Stimulated activated CD4-positive, alpha-beta T cell treated with anti-CD3 and anti-CD28 coated beads, Interleukin-2, amount 100 ng/mL, for 48 hours (primary cell): Measurements from ENCODE around the gene LRRTM1.

Experiments
- DNase-seq, 2 donors: peaks; one replicate each; pipeline ENCODE4 v3.0.0-alpha.2; 2020

Gene LRRTM1

DNA sequence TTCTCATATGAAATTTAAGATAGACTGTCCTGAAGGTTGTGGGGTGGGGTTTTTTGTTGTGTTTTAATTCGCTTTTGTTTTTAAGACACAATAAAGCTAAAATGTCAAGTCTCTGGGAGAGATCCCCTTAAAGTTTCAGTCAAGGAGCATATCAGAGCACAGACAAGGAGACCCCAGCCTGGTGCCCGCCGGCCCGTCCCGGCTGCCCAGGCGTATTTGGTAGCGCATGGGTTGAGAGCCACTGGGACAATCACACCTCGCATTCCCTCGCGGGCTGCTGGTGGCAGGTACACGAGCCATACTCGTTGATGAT is 2.6 kb downstream of the LRRTM1 start:
- no peak for DNase-seq

DNA sequence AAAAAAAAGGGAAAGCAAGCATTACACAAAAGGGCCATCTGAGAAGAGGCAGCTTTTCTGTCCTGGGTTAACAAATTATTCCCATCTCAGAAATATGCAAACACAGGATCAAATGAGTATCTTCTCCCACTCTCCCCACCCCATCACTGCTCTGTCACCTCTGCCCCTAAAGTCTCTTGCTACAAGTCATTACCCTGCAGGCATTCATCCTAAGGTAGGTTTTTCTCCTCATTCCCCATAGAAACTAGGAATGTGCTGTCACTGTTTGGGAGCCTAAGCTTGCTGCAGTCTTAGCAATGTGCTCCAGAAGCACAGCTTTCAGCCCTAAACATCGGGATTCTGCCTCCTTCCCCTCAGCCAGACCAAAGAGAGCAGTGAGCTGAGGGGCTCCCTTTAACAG is 3.6 kb downstream of the LRRTM1 start:
- DNase-seq, result no peak

DNA sequence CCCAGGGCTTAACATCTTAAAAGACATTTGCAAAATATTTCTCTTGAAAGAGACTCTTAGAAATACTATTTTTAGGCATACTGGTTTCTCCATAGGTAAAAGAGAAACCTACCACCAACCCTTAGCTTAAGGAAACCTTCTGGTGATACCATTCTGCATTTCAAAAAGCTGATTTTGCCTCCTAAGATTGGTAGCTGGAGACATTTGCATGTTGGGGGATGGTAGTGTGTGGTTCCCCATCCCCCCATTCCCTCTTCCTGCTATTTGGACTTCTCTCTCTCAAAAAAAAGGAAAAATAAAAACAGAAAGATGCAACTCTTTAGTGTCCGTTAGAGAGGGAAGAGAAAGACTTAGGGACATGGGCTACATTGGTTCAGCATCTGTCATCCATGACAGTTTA is 4.2 kb downstream of the LRRTM1 start:
- DNase-seq, result no peak

DNA sequence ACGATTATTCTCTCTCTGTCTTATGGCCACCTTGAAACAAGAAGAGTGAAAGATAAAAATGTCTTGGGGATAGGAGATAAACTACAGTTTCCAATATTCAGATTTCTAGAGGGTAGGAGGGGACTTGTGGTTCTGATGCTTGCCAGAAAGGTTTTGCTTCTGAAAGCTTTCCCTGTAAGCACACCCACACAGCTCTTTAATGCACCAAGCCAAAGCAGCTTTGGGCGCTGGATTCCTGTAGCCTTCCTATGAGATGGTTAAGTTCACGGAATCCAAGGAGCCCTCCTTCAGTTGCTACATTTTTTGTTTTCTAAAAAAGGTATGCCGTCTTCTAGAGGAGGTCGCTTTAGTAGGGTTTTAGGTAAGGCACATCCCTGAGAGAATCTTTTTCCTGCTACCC is 4.9 kb downstream of the LRRTM1 start:
- no peak for DNase-seq

DNA sequence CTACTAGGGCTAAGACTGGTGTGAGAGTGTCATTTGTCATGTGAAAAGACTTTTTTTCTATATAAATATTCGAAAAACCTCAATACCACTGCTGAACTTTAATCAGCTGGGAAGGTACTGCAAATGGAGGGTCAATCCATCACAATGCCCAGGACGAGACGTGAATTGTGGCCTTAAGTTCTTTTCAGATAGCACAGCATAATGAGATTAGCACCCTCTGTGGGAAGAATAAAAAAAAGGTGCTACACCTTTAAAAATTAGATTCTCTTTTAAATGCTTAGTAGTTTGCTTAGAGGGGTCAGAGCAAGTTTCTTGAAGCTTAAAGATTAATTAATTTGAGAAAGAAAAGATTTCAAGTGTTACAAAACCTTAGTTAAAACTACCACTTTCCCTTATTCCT is 5.6 kb downstream of the LRRTM1 start:
- no peak for DNase-seq

DNA sequence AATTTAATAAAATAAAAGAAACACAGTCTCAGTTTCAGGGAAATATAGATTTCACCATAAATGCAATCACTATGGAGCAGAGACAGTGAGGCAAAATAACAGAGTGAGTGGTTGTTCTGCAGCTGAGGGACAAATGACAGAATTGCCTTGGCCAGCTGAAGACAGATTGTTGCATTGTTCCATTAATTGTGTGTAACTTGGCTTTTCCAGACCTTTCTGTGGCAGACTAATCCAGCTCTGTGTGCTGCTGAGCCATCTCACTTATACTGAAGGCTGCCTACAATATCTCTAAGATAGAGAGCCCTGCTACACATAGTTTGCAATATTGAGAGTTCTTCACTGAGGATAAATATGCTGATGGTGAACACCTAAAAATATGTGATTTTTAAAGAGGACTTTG is 11.5 kb downstream of the LRRTM1 start:
- DNase-seq, result no peak

DNA sequence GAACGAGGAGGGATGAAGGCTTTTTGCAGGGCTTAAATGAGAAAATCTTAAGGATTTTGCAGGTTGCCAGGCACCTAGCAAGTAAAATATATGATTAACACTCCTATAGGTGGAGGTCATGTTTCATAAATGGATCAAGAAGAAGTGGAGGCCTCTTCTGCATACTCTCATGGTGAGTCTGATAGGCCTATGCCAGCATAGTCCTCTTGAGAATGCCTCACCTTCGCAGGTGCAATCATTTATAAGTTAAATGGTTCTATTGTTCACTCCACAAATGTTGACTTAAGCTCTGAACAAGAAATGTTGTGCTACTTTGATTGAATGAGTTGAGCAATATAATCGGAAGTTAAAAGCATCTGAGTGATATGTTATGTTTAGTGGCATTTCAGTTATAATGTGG is 12.1 kb downstream of the LRRTM1 start:
- DNase-seq, result no peak

DNA sequence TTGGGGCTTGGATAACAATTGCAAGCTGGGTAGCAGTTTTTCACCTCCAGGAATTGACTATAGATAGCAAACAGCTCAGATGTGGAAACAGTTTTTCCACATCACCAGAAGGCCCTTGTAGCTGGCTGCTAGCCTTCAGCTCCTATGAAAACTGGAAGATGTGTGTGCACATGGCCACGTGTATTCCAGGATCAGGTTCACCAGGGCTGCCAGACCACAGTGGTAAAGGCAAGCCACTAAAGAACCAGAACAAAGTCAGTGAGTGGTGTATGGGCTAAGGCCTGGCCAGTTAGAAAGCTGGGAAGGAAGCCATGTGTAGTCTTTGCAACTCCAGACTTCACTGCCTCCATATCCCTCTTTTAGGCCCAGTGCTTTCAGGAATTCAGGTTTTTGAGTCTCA is 12.9 kb downstream of the LRRTM1 start:
- DNase-seq, result no peak

DNA sequence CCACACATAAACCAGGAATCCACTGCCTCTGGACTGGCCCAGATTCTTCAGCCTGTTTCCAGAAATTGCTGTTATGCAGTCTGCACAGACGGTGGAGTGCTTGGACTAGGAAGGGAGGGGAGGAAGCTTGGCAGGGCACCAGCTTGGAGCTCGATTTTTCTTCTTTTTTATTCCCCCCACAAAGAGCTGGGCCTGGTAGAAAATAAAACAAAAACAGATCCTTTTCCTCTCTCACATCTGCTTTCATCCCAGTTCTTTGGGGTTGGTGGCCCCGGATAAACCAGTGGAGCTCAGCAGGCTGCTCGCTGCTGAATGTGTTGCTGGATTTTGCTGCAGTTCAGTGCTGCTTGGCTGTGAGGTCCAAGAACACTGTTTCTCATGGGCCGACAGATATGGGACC is 16.0 kb downstream of the LRRTM1 start:
- DNase-seq, result no peak

DNA sequence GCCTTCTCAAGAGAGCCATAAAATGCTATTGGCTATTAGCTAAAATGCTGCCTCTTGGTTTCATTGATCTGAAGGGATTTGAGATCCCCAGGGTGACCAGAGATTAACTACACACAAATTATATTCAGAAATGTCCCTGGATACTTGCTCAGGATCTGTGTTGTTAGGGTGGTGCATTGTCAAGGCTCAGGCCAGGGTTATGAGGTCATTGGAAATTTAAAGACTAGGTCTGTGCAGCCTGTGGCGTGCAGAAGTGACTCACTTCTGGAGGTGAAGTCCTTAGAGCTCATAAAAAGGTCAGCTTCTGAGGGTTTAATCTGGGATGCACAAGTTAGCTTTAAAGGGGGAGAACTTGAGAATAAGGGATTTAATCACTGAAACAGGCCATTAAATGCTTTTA is 23.5 kb downstream of the LRRTM1 start:
- no peak for DNase-seq

DNA sequence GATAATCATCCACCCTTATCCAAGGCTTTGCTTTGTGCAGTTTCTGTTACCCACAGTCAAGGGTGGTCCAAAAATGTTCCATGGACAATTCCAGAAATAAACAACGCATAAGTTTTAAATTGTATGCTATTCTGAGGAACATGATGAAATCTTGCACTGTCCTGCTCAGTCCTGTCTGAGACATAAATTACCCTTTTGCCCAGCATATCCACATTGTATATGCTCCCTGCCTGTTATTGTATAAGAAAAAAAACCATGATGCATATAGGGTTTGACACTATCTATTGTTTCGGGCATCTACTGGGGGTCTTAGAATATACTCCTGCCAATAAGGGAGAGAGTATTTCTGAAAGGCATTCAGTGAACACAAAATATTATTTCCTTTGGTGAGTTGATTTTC is 24.0 kb downstream of the LRRTM1 start:
- no peak for DNase-seq

DNA sequence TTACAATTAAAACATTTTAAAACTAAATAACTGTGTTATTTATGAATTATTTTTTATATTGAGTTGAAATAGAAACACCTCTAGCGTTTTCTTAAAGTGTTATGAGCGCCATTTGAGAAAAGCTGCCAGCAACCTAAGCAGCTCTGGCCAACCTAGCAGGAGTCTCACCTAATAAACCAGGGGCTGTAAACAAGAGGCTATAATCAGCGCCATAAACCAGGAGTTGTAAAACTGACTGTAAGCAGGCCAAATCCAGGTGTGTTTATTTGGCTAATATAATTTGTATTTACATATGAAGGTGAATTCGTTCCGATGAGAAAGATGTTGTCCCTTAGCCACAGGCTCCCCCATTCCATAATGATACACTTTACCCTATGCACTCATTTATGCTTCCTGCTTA is 34.7 kb downstream of the LRRTM1 start:
- no peak for DNase-seq

DNA sequence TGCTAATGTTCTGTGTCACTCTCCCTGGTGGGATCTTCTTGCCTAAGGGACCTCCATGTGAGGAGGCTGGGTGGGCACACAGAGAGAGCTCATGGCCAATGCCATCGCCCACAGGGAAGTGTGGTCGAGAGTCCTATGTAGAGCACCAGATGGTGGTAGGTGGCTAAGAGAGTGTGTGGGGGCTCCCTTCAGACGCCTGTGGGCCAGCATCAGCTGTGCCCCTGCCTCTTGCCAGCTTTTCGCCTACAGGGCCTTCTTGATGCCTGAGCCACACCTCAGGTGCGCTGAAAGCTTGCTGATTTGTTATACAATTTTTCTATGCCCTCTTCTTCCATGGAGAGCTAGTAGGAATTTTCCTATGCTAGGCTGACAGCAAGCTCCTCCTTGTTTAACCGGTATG is 38.3 kb downstream of the LRRTM1 start:
- DNase-seq, result no peak

DNA sequence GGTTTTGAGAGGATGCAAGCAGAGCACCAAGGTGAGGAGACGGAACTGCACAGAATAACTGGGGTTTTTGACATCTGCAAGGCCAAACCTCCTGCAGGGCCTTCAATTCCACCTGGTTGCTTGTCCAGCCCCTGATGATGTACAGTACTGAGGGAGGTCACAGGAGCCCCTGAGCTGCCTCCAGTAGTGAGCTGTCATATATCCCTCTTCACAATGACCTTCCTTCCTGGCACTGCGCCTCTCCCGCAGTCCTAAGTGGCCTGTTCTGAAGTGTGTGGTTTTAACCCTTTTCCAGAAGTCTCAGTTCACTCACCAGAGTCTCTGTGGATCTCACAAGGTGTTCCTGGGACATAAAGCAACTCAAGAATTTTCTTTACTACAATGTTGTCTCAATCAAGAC is 45.3 kb downstream of the LRRTM1 start:
- DNase-seq, result no peak

DNA sequence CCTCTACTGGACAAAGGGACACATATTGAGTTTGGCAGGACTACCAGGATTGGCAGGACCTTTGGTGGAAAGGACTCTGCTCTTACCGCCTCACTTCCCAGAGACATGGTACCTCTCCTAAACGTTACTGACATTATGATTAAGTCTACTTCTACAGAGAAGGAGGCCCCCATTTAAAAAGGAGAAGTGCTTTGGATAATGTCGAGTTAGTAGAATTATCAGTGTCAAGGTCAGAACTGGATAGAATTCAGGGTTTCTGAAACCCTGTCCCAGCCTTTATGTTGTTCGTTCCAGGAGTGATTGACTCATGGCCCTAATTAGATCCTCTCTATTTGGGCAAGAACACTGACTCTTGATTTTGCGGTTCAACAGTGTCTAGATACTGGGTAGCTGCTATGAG is 45.8 kb downstream of the LRRTM1 start:
- no peak for DNase-seq

DNA sequence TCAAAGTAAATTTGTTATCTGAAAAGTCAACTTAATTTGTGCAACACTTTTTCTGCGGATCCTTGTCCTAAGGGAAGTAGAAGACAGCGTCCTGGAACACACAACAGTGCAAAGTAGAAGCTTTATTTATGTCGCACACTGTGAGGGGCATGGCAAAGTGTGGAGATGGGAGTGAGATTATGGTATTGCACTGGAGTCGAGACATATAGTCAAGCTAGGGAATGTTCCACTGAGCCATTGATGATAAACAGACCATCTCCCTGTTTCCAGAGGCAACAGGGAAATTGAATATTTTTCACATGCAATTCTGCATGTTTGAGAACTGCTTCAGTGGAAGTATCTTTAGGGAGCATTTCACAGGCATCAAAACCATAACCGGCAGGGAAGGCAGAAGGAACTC is 46.2 kb downstream of the LRRTM1 start:
- DNase-seq, result no peak

DNA sequence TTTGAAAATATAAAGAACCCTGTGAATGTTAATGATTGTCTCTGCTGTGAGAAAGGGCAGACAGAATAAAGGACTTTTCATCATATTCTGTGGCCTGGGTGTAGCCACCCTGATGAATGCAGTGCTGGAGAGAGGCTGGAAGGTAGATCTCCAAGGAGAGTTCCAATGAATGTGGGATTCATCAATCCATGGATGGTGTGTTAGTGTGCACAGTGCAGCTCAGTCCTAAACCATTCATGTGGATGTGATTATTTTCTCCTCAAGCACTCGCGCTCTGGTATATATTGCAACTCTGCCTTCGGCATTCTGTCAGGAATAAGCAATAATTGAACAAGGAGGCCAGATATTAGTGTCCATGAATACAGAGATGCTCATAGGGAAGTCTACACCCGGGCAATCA is 47.1 kb downstream of the LRRTM1 start:
- no peak for DNase-seq

DNA sequence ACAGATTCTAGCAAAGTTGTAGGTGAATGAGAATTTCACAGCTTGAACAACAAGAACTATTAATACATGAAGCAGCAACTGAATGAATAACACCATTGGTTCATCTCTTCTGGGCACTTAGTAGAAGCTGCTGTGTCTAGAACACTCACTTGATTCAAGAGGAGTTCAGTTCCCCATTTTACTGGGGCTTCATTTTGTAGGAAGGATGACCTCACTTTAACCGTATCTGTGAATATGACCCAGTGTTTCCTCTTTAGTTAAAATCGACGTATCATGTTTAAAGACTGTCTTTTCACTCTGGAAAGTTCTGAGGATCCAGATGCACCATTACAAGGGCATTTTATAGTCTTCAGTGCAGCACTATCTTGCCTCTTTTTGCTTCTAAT is 47.8 kb downstream of the LRRTM1 start:
- no peak for DNase-seq

DNA sequence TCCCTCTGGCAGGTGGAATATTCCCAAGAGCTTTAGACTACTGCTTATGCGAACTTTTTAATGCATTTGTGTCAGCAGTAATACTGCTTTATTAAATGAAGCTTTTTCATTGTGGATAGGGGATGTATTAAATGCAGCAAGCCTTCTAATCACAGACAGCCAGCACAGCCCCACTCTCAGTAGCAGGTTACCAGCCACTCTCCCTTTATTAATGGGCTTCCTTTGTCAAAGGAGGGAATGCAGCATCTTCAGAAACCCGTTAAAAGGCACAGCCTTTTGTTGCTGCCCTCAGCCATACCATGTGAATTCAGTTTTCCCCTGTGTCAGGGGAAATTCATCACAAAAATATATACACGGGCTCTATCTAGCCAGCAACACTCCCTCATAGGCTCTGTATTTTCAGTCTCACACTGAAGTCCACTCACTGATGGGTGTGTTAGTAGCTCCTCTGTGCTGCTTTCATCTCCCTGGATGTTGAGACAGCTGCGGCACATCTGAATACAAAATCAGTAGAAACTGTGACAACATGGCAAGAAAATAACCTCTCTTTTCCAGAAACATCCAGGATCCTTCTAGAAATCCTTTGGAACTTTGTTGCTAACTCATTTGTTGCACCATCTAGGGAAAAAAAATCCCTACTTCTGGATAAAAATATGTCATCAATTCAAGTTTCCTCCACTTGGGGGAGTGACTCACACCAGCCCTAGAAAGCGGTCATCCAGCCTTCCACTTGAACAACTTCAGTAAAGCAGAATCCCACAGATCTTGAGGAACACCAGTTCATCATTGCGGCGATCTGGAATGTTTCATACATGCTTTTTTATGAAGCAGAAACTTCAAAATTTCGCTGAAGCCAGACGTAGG is 48.4 kb downstream of the LRRTM1 start:
- no peak for DNase-seq

DNA sequence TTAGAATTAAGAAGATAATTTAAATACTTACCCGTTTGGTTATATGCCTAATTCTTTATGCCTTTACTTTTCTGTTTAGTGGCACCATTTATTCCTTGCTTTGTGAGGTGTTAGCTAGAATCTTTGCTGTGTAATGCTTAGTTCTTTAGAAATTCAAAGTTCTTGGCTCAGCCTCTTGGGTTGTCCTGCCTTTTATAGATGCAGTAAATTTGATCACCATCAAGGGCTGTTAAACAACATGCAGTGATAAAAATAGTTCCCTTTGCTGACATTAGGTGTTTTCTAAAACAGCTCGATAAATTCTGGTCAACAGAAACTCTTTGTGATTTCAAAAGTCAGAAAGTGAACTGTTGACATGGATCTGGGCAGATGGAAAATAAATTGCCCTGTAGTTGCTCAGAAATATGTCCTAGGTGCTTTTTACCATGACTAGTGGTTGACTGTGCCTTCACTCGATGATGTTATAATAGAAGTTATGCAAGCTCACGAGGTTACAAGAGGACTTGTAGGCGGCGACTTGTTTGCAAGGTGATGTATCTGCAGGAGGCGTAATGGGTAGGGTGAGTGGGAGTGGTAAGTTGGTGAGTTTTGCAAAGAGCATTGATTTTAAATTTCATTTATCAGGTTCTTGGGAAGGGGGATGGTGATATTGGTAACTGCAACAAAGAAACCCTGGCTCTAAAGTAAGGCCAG is 52.1 kb downstream of the LRRTM1 start:
- DNase-seq, result no peak
